ENCODE data around the gene MRPL21.
"Not testable (repeated sequence)": the region's sequence is repeated elsewhere in the genome, so short reads cannot be mapped to it uniquely, and the experiment has no call there.

Gene MRPL21

GRCh38 chr11:68908273-68908672 lies 4.6 kb upstream of the MRPL21 start:
- no peak for DNase-seq

DNA sequence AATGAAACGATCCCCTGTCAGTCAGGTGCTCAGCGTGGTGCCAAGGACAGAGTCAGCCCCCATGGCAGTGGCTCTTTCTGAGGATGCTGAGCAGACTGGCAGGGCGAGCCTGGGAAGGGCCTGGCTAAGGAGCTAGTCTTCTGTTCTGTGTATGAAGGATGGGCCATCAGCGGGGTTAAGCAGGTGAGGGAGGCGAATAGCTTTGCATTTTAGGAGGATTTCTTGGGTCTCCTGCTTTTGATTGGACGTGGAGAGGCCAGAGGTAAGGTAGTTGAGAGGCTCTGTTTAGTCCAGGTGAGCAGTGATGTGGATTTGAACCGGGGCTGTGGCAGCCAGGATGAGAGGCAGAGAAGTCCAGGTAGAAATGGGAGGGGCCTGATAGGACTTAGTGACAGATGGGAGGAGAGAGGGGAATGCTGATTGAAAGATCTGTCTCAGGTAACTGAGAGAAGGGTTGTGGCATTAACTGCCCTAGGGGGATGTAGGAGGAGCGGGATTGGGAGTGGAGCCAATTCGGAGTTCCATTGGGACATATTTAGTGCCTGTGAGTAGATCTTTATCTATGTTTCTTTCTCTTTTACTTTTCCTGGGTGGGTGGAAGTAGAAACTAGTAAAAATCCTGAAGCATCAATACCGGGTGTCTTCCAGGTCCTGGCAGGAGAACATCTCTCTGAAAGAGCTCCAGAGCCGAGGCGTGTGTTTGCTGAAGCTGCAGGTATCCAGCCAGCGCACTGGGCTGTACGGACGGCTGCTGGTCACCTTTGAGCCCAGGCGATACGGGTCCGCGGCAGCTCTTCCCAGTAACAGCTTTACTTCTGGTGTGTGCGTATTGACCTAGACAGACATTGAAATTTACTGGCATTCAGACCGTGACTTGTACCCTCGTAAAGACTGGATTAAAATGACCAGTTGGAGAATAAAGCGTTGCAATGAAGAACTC lies 2.1 kb upstream of the MRPL21 start:
- no peak for DNase-seq

GRCh38 chr11:68904248-68904847 lies 716 bp upstream of the MRPL21 start:
- peak; percentile 46 for DNase-seq

GRCh38 chr11:68900835-68901381 lies 2.7 kb downstream of the MRPL21 start:
- no peak for DNase-seq

- DNase-seq = no peak
Measured at GRCh38 chr11:68897441-68897840, 6.2 kb downstream of the MRPL21 start.

DNA sequence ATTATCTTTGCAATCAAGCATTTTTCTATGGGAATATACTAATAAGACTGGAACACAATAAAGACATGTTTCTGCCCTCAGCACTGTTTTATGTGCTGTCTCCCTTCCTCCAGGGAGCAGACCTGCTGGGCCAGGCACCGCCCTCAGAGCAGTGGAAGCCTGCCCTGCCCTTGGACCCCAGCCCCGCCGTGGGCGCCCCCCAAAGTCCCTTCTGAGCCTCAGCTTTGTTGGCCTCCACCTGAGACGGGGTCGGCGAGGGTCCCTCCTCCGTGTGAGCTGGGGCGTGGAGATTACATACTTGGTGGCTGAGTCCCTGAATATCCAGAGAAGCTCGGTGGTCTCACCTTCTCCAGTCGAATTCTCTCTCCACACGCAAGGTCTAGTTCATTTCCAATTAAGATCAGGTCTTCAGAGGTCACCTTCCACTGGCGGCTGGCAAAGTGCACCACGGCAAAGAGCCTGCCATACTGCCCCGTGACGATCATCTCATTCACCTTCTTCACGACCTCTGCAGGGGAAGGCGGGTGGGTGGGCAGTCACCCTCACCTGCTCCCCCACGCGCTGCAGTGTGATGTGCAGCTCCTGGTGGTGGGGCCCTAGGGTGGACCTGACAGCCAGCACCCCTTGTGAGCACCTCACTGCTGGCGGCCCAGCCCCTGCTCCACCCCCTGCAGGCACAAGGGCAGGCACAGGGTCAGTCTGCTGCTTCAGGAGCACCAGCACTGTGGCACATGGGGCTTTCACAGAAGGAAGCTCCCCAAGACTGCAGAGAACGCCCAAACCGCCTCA lies 7.3 kb downstream of the MRPL21 start:
- no peak for DNase-seq

- DNase-seq = no peak
Measured at GRCh38 chr11:68893282-68893681, 10.3 kb downstream of the MRPL21 start.

- no peak for DNase-seq
Measured at GRCh38 chr11:68892576-68892975, 11.1 kb downstream of the MRPL21 start.

- no peak for DNase-seq
Measured at GRCh38 chr11:68891351-68891948, 12.2 kb downstream of the MRPL21 start.

GRCh38 chr11:68890490-68891231 lies 13.0 kb downstream of the MRPL21 start:
- no peak for DNase-seq

GRCh38 chr11:68889948-68890446 lies 13.6 kb downstream of the MRPL21 start:
- no peak for DNase-seq

DNA sequence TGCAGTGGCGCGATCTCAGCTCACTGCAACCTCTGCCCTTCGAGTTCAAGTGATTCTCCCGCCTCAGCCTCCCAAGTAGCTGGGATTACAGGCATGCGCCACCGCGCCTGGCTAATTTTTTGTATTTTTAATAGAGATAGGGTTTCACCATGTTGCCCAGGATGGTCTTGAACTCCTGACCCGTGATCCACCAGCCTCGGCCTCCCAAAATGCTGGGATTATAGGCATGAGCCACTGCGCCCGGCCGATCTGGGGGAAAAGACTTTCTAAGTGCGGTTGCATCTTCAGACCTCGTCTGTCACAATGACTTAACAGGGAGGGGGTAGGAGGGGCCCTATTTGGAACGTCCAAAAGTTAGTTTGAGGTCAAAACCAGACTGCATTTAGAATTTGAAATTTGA lies 18.8 kb downstream of the MRPL21 start:
- DNase-seq = not testable (repeated sequence)

- no peak for DNase-seq
Measured at GRCh38 chr11:68882391-68882790, 21.2 kb downstream of the MRPL21 start.

- DNase-seq = no peak
Measured at GRCh38 chr11:68881320-68881719, 22.3 kb downstream of the MRPL21 start.

GRCh38 chr11:68880851-68881250 lies 22.8 kb downstream of the MRPL21 start:
- DNase-seq = no peak

- no peak for DNase-seq
Measured at GRCh38 chr11:68878022-68878421, 25.6 kb downstream of the MRPL21 start.

DNA sequence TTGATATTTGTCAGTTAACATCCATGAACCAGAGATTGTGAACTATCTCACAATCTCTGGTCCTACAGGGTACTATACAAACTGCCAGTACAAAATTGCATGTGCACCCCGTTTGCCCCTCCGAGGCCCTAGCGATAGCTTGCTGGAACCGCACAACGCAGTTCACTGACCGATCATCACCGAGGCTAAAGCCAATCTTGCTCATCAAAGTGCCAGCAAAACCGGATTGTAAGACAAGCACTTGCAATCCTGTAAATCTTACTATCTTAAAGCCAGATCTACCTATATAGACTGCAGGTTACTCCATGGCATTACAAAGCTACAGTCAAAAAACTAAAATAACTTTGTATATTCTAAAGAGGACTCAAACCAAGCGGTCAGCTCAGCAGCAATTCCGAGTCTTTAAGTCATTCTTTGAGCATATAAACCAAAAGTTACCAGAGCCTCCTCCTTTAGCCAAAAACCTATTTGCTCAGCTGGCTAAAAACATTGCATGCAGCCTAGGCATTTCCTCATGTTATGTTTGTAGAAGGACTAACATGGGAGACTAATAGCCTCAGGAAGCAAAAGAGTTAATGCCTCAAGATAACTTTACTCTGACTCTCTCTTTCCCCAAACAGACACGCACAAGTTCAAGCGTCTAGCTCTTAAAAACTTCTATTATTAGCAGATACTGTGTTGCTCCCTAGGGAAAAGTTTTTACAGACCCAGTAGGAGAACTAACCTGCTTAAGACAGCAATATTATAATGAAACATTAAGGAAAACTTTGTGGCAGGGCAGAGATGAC lies 31.2 kb downstream of the MRPL21 start:
- DNase-seq = no peak

GRCh38 chr11:68870470-68870869 lies 33.2 kb downstream of the MRPL21 start:
- no peak for DNase-seq

DNA sequence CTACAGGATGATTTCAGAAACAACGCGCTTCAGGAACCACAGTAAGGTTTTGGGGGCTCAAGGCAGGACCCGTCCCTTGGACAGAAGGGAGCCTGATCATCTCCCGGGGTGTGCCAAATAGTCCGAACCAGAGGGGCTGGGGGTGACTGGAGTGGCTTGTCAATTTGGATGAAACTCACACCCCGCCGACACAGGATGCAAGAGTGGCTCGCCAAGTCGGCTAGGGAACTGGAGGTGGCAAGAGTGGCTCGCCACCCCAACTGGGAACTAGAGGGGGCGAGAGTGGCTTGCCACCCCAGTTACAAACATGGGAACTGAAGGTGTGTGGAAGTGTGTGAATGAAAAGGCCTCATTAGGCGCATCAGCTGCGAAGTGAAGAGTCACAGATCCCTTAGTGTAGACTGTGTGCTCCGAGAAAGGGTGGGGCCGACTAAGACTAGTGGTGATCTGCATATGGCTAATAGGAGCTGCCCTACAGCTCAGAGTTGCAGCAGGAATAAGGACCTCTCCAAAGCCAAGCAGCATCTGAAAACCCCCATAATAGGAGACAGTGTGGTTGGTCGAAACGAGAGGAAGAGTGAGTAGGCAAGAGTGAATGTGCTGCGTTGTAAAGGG lies 35.3 kb downstream of the MRPL21 start:
- no peak for DNase-seq

DNA sequence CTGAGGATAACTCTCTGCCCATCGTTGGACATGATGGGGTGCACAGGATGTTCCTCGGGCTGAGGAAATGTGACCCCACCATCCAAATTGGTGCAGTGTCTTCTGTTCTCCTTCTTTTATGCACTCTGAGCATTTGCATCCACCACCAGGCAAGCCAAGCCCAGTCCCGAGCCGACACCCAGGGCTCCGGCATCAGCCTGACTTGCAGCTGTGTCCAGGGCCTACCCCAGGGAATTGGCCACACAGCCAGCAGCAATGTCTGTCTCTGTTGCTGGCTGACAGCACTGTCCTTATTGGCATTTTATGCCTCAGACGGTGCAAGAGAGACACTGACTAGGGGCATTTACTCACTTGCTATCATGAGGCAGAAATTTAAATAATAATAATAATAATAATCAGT lies 36.6 kb downstream of the MRPL21 start:
- DNase-seq = no peak

GRCh38 chr11:68865241-68865640 lies 38.4 kb downstream of the MRPL21 start:
- no peak for DNase-seq

Measured in RPMI8226 (cell line).